Smooth muscle cell (in vitro differentiated cells): ENCODE measurements around the gene PTPRJ. TPM values are rescaled to one million over a fixed set of nuclear protein-coding genes. Genes with fewer than 3 reads are reported as not detected.

Experiments
- DNase-seq: peaks from one replicate; lab custom pipeline; 2025; ENCODE audit not compliant: unreplicated experiment; lab: John Stamatoyannopoulos, UW
- H2AFZ ChIP-seq: fragments of 200-600 bp; sonication (generic); 2 replicates; pipeline ENCODE4 v1.6.0; 2016; ENCODE audit warnings: antibody characterized with exemption, low read depth, mild to moderate bottlenecking
- H3F3A ChIP-seq: fragments of 200-600 bp; sonication (generic); 2 replicates; pipeline ENCODE4 v1.6.0; 2017; ENCODE audit warnings: antibody characterized with exemption, low read depth
- H3K27ac ChIP-seq: fragments of 200-600 bp; sonication (generic); 2 replicates; pipeline ENCODE4 v1.5.1; 2016; ENCODE audit warnings: low read depth, mild to moderate bottlenecking
- H3K27me3 ChIP-seq: fragments of 200-600 bp; sonication (generic); 2 replicates; pipeline ENCODE4 v1.6.1; 2016; ENCODE audit warnings: low read depth, mild to moderate bottlenecking
- H3K36me3 ChIP-seq: fragments of 200-600 bp; sonication (generic); 2 replicates; pipeline ENCODE4 v1.5.1; 2016; ENCODE audit warnings: low read depth
- H3K4me1 ChIP-seq: fragments of 200-600 bp; sonication (generic); 2 replicates; pipeline ENCODE4 v1.5.1; 2016; ENCODE audit warnings: low read depth
- H3K4me2 ChIP-seq: fragments of 200-600 bp; sonication (generic); 2 replicates; pipeline ENCODE4 v1.6.0; 2016; ENCODE audit warnings: mild to moderate bottlenecking
- H3K4me3 ChIP-seq: fragments of 200-600 bp; sonication (generic); 2 replicates; pipeline ENCODE4 v1.5.1; 2016; ENCODE audit warnings: mild to moderate bottlenecking
- H3K79me2 ChIP-seq: fragments of 200-600 bp; sonication (generic); 2 replicates; pipeline ENCODE4 v1.6.0; 2016; ENCODE audit warnings: low read depth, mild to moderate bottlenecking
- H3K9ac ChIP-seq: fragments of 200-600 bp; sonication (generic); 2 replicates; pipeline ENCODE4 v1.6.0; 2016; ENCODE audit warnings: low read depth
- H3K9me3 ChIP-seq: fragments of 200-600 bp; sonication (generic); replicated peaks from 2 replicates; pipeline ENCODE4 v1.5.1; 2016; ENCODE audit warnings: low read depth
- H4K20me1 ChIP-seq: fragments of 200-600 bp; sonication (generic); 2 replicates; pipeline ENCODE4 v1.6.0; 2016; ENCODE audit warnings: low read depth
- CTCF ChIP-seq: fragments of 200-600 bp; sonication (generic); IDR thresholded peaks from 2 replicates; pipeline ENCODE4 v1.5.1; 2017; ENCODE audit warnings: borderline replicate concordance, mild to moderate bottlenecking, antibody characterized with exemption; ENCODE audit not compliant: insufficient read depth, poor library complexity, severe bottlenecking
- WGBS: methylation state at CpG from one replicate; pipeline ENCODE4 v1.1.7; 2016; ENCODE audit warnings: low lambda C conversion rate; 5-methylcytosine and 5-hydroxymethylcytosine counted together
- polyA plus RNA-seq: library from polyadenylated mRNA; unstranded; fragments of >200 nt; fragmentation: Nextera tagmentation; extraction: Ambion mirVana; gene quantifications from 2 replicates; pipeline ENCODE4 v1.2.1, GENCODE V29; 2016
- total RNA-seq: library from RNA; depleted of rRNA; stranded (reverse); fragments of >200 nt; gene quantifications from 2 replicates; pipeline ENCODE4 v1.2.3, GENCODE V29; 2014

The PTPRJ gene
- total and polyA plus RNA-seq, 2 experiments from 2014 or later: 1.5 to 6.3 TPM

GRCh38 chr11:48168815-48169214 is 188.5 kb downstream of the PTPRJ start:
- Histone ChIP-seq H3K9me3 (no peaks in the 10 kb centered on the region), H3K4me2 (no peak overlapping the region), H4K20me1 (no peaks in the 10 kb centered on the region), H3K27me3 (no peaks in the 10 kb centered on the region), H3K9ac (no peak overlapping the region), H3K4me3 (no peak overlapping the region), H3K27ac (no peak overlapping the region), H3K79me2 (no peaks in the 10 kb centered on the region), H3F3A (no peaks in the 10 kb centered on the region), H3K4me1 (peaks cover 7% of the 10 kb centered on the region), H3K36me3 (no peaks in the 10 kb centered on the region), H2AFZ (no peak overlapping the region)
- TF ChIP-seq CTCF: no peak
- DNase-seq: no peak
- 93% methylated on average over 6 of the region's 6 CpGs for WGBS

- 97% methylated on average over 6 of the region's 6 CpGs for WGBS
- no peaks in the 10 kb centered on the region for H3K36me3 ChIP-seq
- H3K27ac ChIP-seq: no peak overlapping the region
- H3F3A ChIP-seq: no peaks in the 10 kb centered on the region
- H3K4me3 ChIP-seq: no peak overlapping the region
- no peak for DNase-seq
- no peaks in the 10 kb centered on the region for H3K27me3 ChIP-seq
- no peaks in the 10 kb centered on the region for H4K20me1 ChIP-seq
- H3K4me1 ChIP-seq: peaks cover 7% of the 10 kb centered on the region
- H2AFZ ChIP-seq: no peak overlapping the region
- no peak overlapping the region for H3K4me2 ChIP-seq
- no peak overlapping the region for H3K9ac ChIP-seq
- H3K79me2 ChIP-seq: no peaks in the 10 kb centered on the region
- H3K9me3 ChIP-seq: no peaks in the 10 kb centered on the region
- TF ChIP-seq CTCF: no peak
These were observed 188.9 kb downstream of the PTPRJ start for GRCh38 chr11:48169259-48169658.

GRCh38 chr11:48169717-48170116 is 189.4 kb downstream of the PTPRJ start:
- no peaks in the 10 kb centered on the region for H3K36me3 ChIP-seq
- DNase-seq: no peak
- H3K27ac ChIP-seq: no peak overlapping the region
- H3K9me3 ChIP-seq: no peaks in the 10 kb centered on the region
- H2AFZ ChIP-seq: no peak overlapping the region
- no peaks in the 10 kb centered on the region for H3K79me2 ChIP-seq
- H3K4me2 ChIP-seq: no peak overlapping the region
- no peaks in the 10 kb centered on the region for H3F3A ChIP-seq
- H3K4me1 ChIP-seq: peaks cover 7% of the 10 kb centered on the region
- H3K27me3 ChIP-seq: no peaks in the 10 kb centered on the region
- H4K20me1 ChIP-seq: no peaks in the 10 kb centered on the region
- H3K4me3 ChIP-seq: no peak overlapping the region
- H3K9ac ChIP-seq: no peak overlapping the region
- WGBS: 92% methylated on average over 7 of the region's 7 CpGs
- TF ChIP-seq CTCF: no peak
